ENCODE results near the gene ADCK1. TPM values are rescaled to one million over a fixed set of nuclear protein-coding genes. Genes with fewer than 3 reads are reported as not detected.
A peak's percentile ranks its signal among the peaks of the same experiment; 100 is the strongest.

ADCK1 gene
- total RNA-seq, 1 experiment from 2014 or later: 11.4 TPM

GRCh38 chr14:77962731-77963520 is 163.0 kb downstream of the ADCK1 start:
- DNase-seq (ENCODE audit: low spot score) (no peak), ATAC-seq (no peak)
- ChIA-PET POLR2A (no interaction called here), CTCF (interaction anchor here (1.0 kb wide), 1 partner anchor 17 kb away, joined by 3 read pairs; no protein-coding TSS in a partner anchor)
- TF ChIP-seq ATF6 (CRISPR knock-in tag; IDR thresholded peaks at IDR 0.05) (no peak), NR1H2 (CRISPR knock-in tag; IDR thresholded peaks at IDR 0.05) (no peak), ZNF219 (CRISPR knock-in tag; IDR thresholded peaks at IDR 0.05; ENCODE audit: borderline replicate concordance) (no peak), NFYB (CRISPR knock-in tag; conservative IDR thresholded peaks at IDR 0.05; ENCODE audit: low read depth) (no peak), GRHL2 (CRISPR knock-in tag; IDR thresholded peaks at IDR 0.05; ENCODE audit: insufficient replicate concordance, severe bottlenecking) (no peak), ZNF138 (CRISPR knock-in tag; conservative IDR thresholded peaks at IDR 0.05) (no peak)
- Mint-ChIP-seq H3K4me3 (no peak overlapping the region), H3K36me3 (no peaks in the 10 kb centered on the region), H3K9me3 (peaks cover 20% of the 10 kb centered on the region), H3K27ac (no peak overlapping the region), H3K4me1 (peaks cover 2% of the 10 kb centered on the region; the same call in 1 of the 2 replicates), H3K27me3 (ENCODE audit: low read depth) (peaks cover 22% of the 10 kb centered on the region)

GRCh38 chr14:77964586-77964985 is 164.7 kb downstream of the ADCK1 start:
- TF ChIP-seq EMX1 (CRISPR knock-in tag; IDR thresholded peaks at IDR 0.05): no peak
- no peak for TF ChIP-seq STAT6 (CRISPR knock-in tag; conservative IDR thresholded peaks at IDR 0.05; ENCODE audit: low read depth)
- Mint-ChIP-seq H3K4me1 (peaks cover 2% of the 10 kb centered on the region; the same call in 1 of the 2 replicates), H3K9me3 (peaks cover 11% of the 10 kb centered on the region), H3K27me3 (ENCODE audit: low read depth) (peaks cover 24% of the 10 kb centered on the region), H3K36me3 (no peaks in the 10 kb centered on the region), H3K27ac (no peak overlapping the region), H3K4me3 (no peak overlapping the region)
- ChIA-PET CTCF (interaction anchor here (1.0 kb wide), 1 partner anchor 15 kb away, joined by 3 read pairs; no protein-coding TSS in a partner anchor), POLR2A (no interaction called here)
- ATAC-seq (no peak), DNase-seq (ENCODE audit: low spot score) (no peak)

- CTCF ChIA-PET: interaction anchor here (1.0 kb wide), 1 partner anchor 15 kb away, joined by 3 read pairs; no protein-coding TSS in a partner anchor
- H3K4me3 Mint-ChIP-seq: no peak overlapping the region
- H3K4me1 Mint-ChIP-seq: peaks cover 2% of the 10 kb centered on the region; the same call in 1 of the 2 replicates
- TF ChIP-seq NFE2L1 (CRISPR knock-in tag; IDR thresholded peaks at IDR 0.05): no peak
- no peak for TF ChIP-seq MYBL2 (CRISPR knock-in tag; IDR thresholded peaks at IDR 0.05)
- TF ChIP-seq RORB (CRISPR knock-in tag; IDR thresholded peaks at IDR 0.05): no peak
- no peak for TF ChIP-seq GRHL2 (CRISPR knock-in tag; IDR thresholded peaks at IDR 0.05; ENCODE audit: insufficient replicate concordance, severe bottlenecking)
- no peak for TF ChIP-seq MAX (CRISPR knock-in tag; IDR thresholded peaks at IDR 0.05)
- POLR2A ChIA-PET: no interaction called here
- no peak overlapping the region for H3K27ac Mint-ChIP-seq
- peaks cover 24% of the 10 kb centered on the region for H3K27me3 Mint-ChIP-seq (ENCODE audit: low read depth)
- ATAC-seq (no peak), DNase-seq (ENCODE audit: low spot score) (no peak)
- H3K9me3 Mint-ChIP-seq: peaks cover 6% of the 10 kb centered on the region; the same call in 1 of the 2 replicates
- no peaks in the 10 kb centered on the region for H3K36me3 Mint-ChIP-seq
Measured at GRCh38 chr14:77965050-77965449, 165.1 kb downstream of the ADCK1 start.

- peak; percentile 54 for DNase-seq (ENCODE audit: low spot score)
- peaks cover 12% of the 10 kb centered on the region for H3K9me3 Mint-ChIP-seq
- POLR2A ChIA-PET: interaction anchor here (0.6 kb wide), 1 partner anchor 423 kb away, joined by 5 read pairs; no protein-coding TSS in a partner anchor
- peaks cover 2% of the 10 kb centered on the region; the same call in 1 of the 2 replicates for H3K4me1 Mint-ChIP-seq
- CTCF ChIA-PET: interaction anchor here (0.9 to 1.0 kb wide), 2 partner anchors 12 to 15 kb away, joined by 3 to 4 read pairs; no protein-coding TSS in a partner anchor
- H3K4me3 Mint-ChIP-seq: peak overlapping the region; percentile 66
- no peak for TF ChIP-seq PRDM15 (CRISPR knock-in tag; IDR thresholded peaks at IDR 0.05)
- TF ChIP-seq SMAD3 (CRISPR knock-in tag; IDR thresholded peaks at IDR 0.05; ENCODE audit: borderline replicate concordance): no peak
- no peak for TF ChIP-seq ZNF219 (CRISPR knock-in tag; IDR thresholded peaks at IDR 0.05; ENCODE audit: borderline replicate concordance)
- no peak overlapping the region for H3K27ac Mint-ChIP-seq
- H3K27me3 Mint-ChIP-seq (ENCODE audit: low read depth): peaks cover 26% of the 10 kb centered on the region
- no peaks in the 10 kb centered on the region for H3K36me3 Mint-ChIP-seq
- peak; percentile 88 for ATAC-seq
Measured at GRCh38 chr14:77965919-77966435, 166.1 kb downstream of the ADCK1 start.

Data from WTC11 (cell line).